ENCODE data around the gene COL4A3. TPM values are rescaled to one million over a fixed set of nuclear protein-coding genes. Genes with fewer than 3 reads are reported as not detected.

Gene COL4A3
- total and polyA plus RNA-seq, 7 experiments from 2014 or later = 0.13 to 0.69 TPM; not detected in 5

GRCh38 chr2:227360351-227360750, 195.9 kb downstream of the COL4A3 start:
- H3K36me3 Mint-ChIP-seq = peaks cover 0 to 27% (median 5%) of the 10 kb centered on the region in 5 donors
- intact Hi-C loops (cut with micrococcal nuclease) = loop anchor here in 1 of 2 donors (5.0 kb wide), 1 partner anchor 102 kb away; no protein-coding TSS in a partner anchor
- ChIA-PET POLR2A (no interaction called here), CTCF (no interaction called here)
- DNase-seq (no peak), ATAC-seq (no peak)
- Histone ChIP-seq H3K27me3 (ENCODE audit: control insufficient read depth in 2 of 2, insufficient read depth in 2 of 2, low read length in 2 of 2) (no peaks in the 10 kb centered on the region), H3K4me1 (ENCODE audit: control insufficient read depth in 2 of 2, insufficient read depth in 2 of 2, low read length in 2 of 2) (no peaks in the 10 kb centered on the region), H3K36me3 (ENCODE audit: control insufficient read depth in 2 of 3, insufficient read depth in 3 of 3, low read length in 3 of 3) (peaks cover 0 to 30% (median 5%) of the 10 kb centered on the region in 3 experiments), H3K9me3 (ENCODE audit: control insufficient read depth in 2 of 3, low read length in 3 of 3) (no peaks in the 10 kb centered on the region), H3K27ac (ENCODE audit: low read depth, low read length) (no peak overlapping the region), H3K4me3 (ENCODE audit: low read length) (no peak overlapping the region)
- no peaks in the 10 kb centered on the region for H3K9me3 Mint-ChIP-seq
- H3K27ac Mint-ChIP-seq = no peak overlapping the region
- H3K27me3 Mint-ChIP-seq = no peaks in the 10 kb centered on the region
- peaks cover 0 to 8% (median 0%) of the 10 kb centered on the region in 7 donors for H3K4me1 Mint-ChIP-seq
- H3K4me3 Mint-ChIP-seq = no peak overlapping the region

DNA sequence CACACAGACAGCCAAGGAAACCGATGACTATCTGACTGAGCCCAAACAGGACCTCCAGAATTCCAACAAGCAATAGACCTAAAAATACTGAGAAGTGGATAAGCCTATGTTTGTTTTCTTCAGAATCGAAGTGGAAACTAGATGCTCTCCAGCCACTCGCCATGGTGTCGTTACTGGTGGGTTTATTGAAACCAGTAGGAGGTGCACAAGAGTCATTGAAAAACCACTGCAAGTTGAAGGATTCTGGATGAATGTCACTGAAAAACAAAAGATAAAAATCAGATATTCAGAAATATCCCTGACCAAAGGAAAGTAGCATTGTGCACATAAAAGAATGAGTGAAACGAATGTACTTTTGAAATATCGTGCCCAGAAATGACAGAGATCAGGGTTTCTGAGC, 199.3 kb downstream of the COL4A3 start:
- H3K4me1 Mint-ChIP-seq = peaks cover 0 to 8% (median 0%) of the 10 kb centered on the region in 7 donors
- no peak overlapping the region for H3K4me3 Mint-ChIP-seq
- H3K27ac Mint-ChIP-seq = no peak overlapping the region
- no peaks in the 10 kb centered on the region for H3K9me3 Mint-ChIP-seq
- Histone ChIP-seq H3K27ac (ENCODE audit: low read depth, low read length) (no peak overlapping the region), H3K9me3 (ENCODE audit: control insufficient read depth in 2 of 3, low read length in 3 of 3) (no peaks in the 10 kb centered on the region), H3K4me3 (ENCODE audit: low read length) (no peak overlapping the region), H3K36me3 (ENCODE audit: control insufficient read depth in 2 of 3, insufficient read depth in 3 of 3, low read length in 3 of 3) (peaks cover 0 to 5% (median 0%) of the 10 kb centered on the region in 3 experiments), H3K4me1 (ENCODE audit: control insufficient read depth in 2 of 2, insufficient read depth in 2 of 2, low read length in 2 of 2) (no peaks in the 10 kb centered on the region), H3K27me3 (ENCODE audit: control insufficient read depth in 2 of 2, insufficient read depth in 2 of 2, low read length in 2 of 2) (no peaks in the 10 kb centered on the region)
- DNase-seq (peak in 6 of 9 donors; percentile 3 to 32 (median 15)), ATAC-seq (no peak)
- CTCF ChIA-PET = no interaction called here
- intact Hi-C loops (cut with micrococcal nuclease) = loop anchor here in 1 of 2 donors (5.0 kb wide), 1 partner anchor 99 kb away; no protein-coding TSS in a partner anchor
- POLR2A ChIA-PET = no interaction called here
- peaks cover 0 to 9% (median 0%) of the 10 kb centered on the region in 5 donors for H3K36me3 Mint-ChIP-seq
- H3K27me3 Mint-ChIP-seq = no peaks in the 10 kb centered on the region

Other genes starting within 250 kb of the COL4A3 start
- gene COL4A4, start 419 bp upstream of the COL4A3 start, total RNA-seq = under 1 TPM in 2 of 5 experiments, not detected in 3; 0.29 to 0.39 TPM
- gene COL4A4, start 419 bp upstream of the COL4A3 start, polyA plus RNA-seq = under 1 TPM; 0.08 TPM
- 10 to 100 TPM; 51.7 to 64.7 (median 61.8) TPM for gene MFF, start 160.6 kb downstream of the COL4A3 start, total RNA-seq
- 100 to 1,000 TPM; 139 to 153 TPM for gene MFF, start 160.6 kb downstream of the COL4A3 start, polyA plus RNA-seq
- not detected for gene TM4SF20, start 214.7 kb downstream of the COL4A3 start, total RNA-seq
- gene TM4SF20, start 214.7 kb downstream of the COL4A3 start, polyA plus RNA-seq = under 1 TPM in 1 of 2 donors, not detected in 1; 0.09 TPM
- gene SCYGR1, start 223.3 kb downstream of the COL4A3 start, total RNA-seq = not detected
- gene SCYGR1, start 223.3 kb downstream of the COL4A3 start, polyA plus RNA-seq = not detected